Skin epidermis (tissue), 12 donors: ENCODE data around the gene EDC4.
A peak's percentile ranks its signal among the peaks of the same experiment; 100 is the strongest.

Experiments
- H3K27ac ChIP-seq, 21 experiments: fragments of 200-600 bp; sonication (generic) in 11 of 21; one replicate each; pipeline ENCODE4 v1.5.0; 2020; ENCODE audit warnings: mild to moderate bottlenecking in 3 of 21, inconsistent platforms in 2 of 21, moderate library complexity in 2 of 21
- H3K4me3 ChIP-seq, 7 experiments: fragments of 200-600 bp; sonication (generic) in 2 of 7; one replicate each; pipeline ENCODE4 v1.5.0; 2020; ENCODE audit warnings: inconsistent platforms in 2 of 7, mild to moderate bottlenecking in 2 of 7, moderate library complexity in 1 of 7

EDC4 gene

GRCh38 chr16:67873435-67874370 lies 851 bp downstream of the EDC4 start:
- H3K27ac ChIP-seq = peak overlapping the region; percentile 16 to 97 (median 89)
- H3K4me3 ChIP-seq = peak overlapping the region; percentile 86 to 99 (median 96)

GRCh38 chr16:67874372-67874771 lies 1.5 kb downstream of the EDC4 start:
- H3K4me3 ChIP-seq = peak overlapping the region in 2 of 7 experiments; percentile 96 to 99
- peak overlapping the region in 1 of 21 experiments; percentile 83 for H3K27ac ChIP-seq

- Histone ChIP-seq H3K27ac (no peak overlapping the region), H3K4me3 (no peak overlapping the region)
Observed at GRCh38 chr16:67877064-67877463, 4.2 kb downstream of the EDC4 start.

GRCh38 chr16:67878232-67878631 lies 5.4 kb downstream of the EDC4 start:
- no peak overlapping the region for H3K4me3 ChIP-seq
- H3K27ac ChIP-seq = no peak overlapping the region

- H3K4me3 ChIP-seq = no peak overlapping the region
- H3K27ac ChIP-seq = no peak overlapping the region
Observed at GRCh38 chr16:67878846-67879245, 6.0 kb downstream of the EDC4 start.

- H3K27ac ChIP-seq = no peak overlapping the region
Observed at GRCh38 chr16:67879462-67879861, 6.6 kb downstream of the EDC4 start.

GRCh38 chr16:67879936-67880335 lies 7.1 kb downstream of the EDC4 start:
- H3K4me3 ChIP-seq = no peak overlapping the region
- H3K27ac ChIP-seq = no peak overlapping the region

More at GRCh38 chr16:67879462-67879861, 6.6 kb downstream of the EDC4 start:
- no peak overlapping the region for H3K4me3 ChIP-seq

GRCh38 chr16:67880584-67880983 lies 7.7 kb downstream of the EDC4 start:
- H3K4me3 ChIP-seq = no peak overlapping the region
- no peak overlapping the region for H3K27ac ChIP-seq

- no peak overlapping the region for H3K27ac ChIP-seq
Observed at GRCh38 chr16:67881621-67882161, 8.8 kb downstream of the EDC4 start.

GRCh38 chr16:67882374-67883145 lies 9.7 kb downstream of the EDC4 start:
- Histone ChIP-seq H3K4me3 (no peak overlapping the region), H3K27ac (no peak overlapping the region)

More at GRCh38 chr16:67881621-67882161, 8.8 kb downstream of the EDC4 start:
- H3K4me3 ChIP-seq = no peak overlapping the region

GRCh38 chr16:67883146-67883871 lies 10.5 kb downstream of the EDC4 start:
- Histone ChIP-seq H3K27ac (no peak overlapping the region), H3K4me3 (no peak overlapping the region)

GRCh38 chr16:67883872-67884261 lies 11.0 kb downstream of the EDC4 start:
- Histone ChIP-seq H3K27ac (no peak overlapping the region), H3K4me3 (no peak overlapping the region)

GRCh38 chr16:67884684-67885083 lies 11.8 kb downstream of the EDC4 start, which contains the start of gene NRN1L:
TSS of gene NRN1L (plus strand) at chr16:67884885. CDS start at chr16:67884904, 19 bp downstream.
- H3K4me3 ChIP-seq = no peak within 1 kb of the TSS

GRCh38 chr16:67885545-67885944 lies 12.7 kb downstream of the EDC4 start:
- H3K27ac ChIP-seq = no peak overlapping the region
- no peak overlapping the region for H3K4me3 ChIP-seq

More at GRCh38 chr16:67884684-67885083, 11.8 kb downstream of the EDC4 start, which contains the start of gene NRN1L:
- peak within 1 kb of the TSS in 1 of 21 experiments; percentile 26 for H3K27ac ChIP-seq

GRCh38 chr16:67885976-67886375 lies 13.1 kb downstream of the EDC4 start:
- Histone ChIP-seq H3K27ac (no peak overlapping the region), H3K4me3 (no peak overlapping the region)

GRCh38 chr16:67886387-67886786 lies 13.5 kb downstream of the EDC4 start:
- no peak overlapping the region for H3K27ac ChIP-seq
- H3K4me3 ChIP-seq = no peak overlapping the region

- H3K27ac ChIP-seq = no peak overlapping the region
Observed at GRCh38 chr16:67888331-67888730, 15.5 kb downstream of the EDC4 start.

GRCh38 chr16:67892375-67892774 lies 19.5 kb downstream of the EDC4 start:
- Histone ChIP-seq H3K4me3 (peak overlapping the region; percentile 21 to 97 (median 87)), H3K27ac (peak overlapping the region in 15 of 21 experiments; percentile 45 to 99 (median 95))

More at GRCh38 chr16:67888331-67888730, 15.5 kb downstream of the EDC4 start:
- H3K4me3 ChIP-seq = no peak overlapping the region
